K562 (cell line): Measurements from ENCODE around the gene IL7R.

Experiments used
- REST ChIP-seq, 2 experiments: fragments of 450-650 bp; formaldehyde crosslinking in 1 of 2; IDR thresholded peaks; 2 replicates each; pipeline versions ENCODE4 v1.4.0 to v1.6.1; 2014 to 2020; ENCODE audit warnings: mild to moderate bottlenecking in 2 of 2, borderline replicate concordance in 1 of 2, low read depth in 1 of 2
- ZNF23 ChIP-seq: fragments of 250-450 bp; sonication (Bioruptor Pico); IDR thresholded peaks from 2 replicates; pipeline ENCODE4 v1.4.0; 2020; ENCODE audit warnings: mild to moderate bottlenecking

GRCh38 chr5:35902046-35902672 lies 45.5 kb downstream of the IL7R start:
- no peak for TF ChIP-seq ZNF23 (CRISPR knock-in tag)
- TF ChIP-seq REST (IDR thresholded peaks at IDR 0.05; ENCODE audit: borderline replicate concordance): no peak
- no peak for TF ChIP-seq REST (CRISPR knock-in tag; IDR thresholded peaks at IDR 0.05; ENCODE audit: low read depth)
